Colonic mucosa (tissue), 4 donors: ENCODE measurements around the gene CGB5. TPM values are rescaled to one million over a fixed set of nuclear protein-coding genes. Genes with fewer than 3 reads are reported as not detected.
"Not testable (repeated sequence)": the region's sequence is repeated elsewhere in the genome, so short reads cannot be mapped to it uniquely, and the experiment has no call there.

ENCODE experiments used
- DNase-seq: peaks from one replicate; pipeline ENCODE4 v3.0.0-alpha.2; 2020
- H3K27ac ChIP-seq: fragments of 200-600 bp; one replicate; pipeline ENCODE4 v1.8.0; 2021
- H3K27me3 ChIP-seq: fragments of 200-600 bp; one replicate; pipeline ENCODE4 v1.8.0; 2021
- H3K36me3 ChIP-seq: fragments of 200-600 bp; one replicate; pipeline ENCODE4 v1.8.0; 2021
- H3K4me1 ChIP-seq: fragments of 200-600 bp; one replicate; pipeline ENCODE4 v1.8.0; 2021; ENCODE audit warnings: mild to moderate bottlenecking
- H3K4me3 ChIP-seq: fragments of 200-600 bp; one replicate; pipeline ENCODE4 v1.8.0; 2021
- H3K9ac ChIP-seq, 2 donors: one replicate each; pipeline ENCODE4 v1.7.0; 2013; ENCODE audit warnings: control low read depth in 2 of 2, low read depth in 2 of 2, low read length in 2 of 2
- H3K9me3 ChIP-seq: fragments of 200-600 bp; one replicate; pipeline ENCODE4 v1.8.0; 2021
- intact Hi-C: fragments of 100-400 bp; cut with DNase I; formaldehyde crosslinking; loops from one replicate; pipeline ENCODE4 v1.14.1; 2022
- total RNA-seq, 2 donors: library from RNA; stranded (reverse); fragmentation: NEBNext Ultra II Directional in 1 of 2; extraction: Animal tissue kit (Norgen Biotek cat#: 25700) in 1 of 2; gene quantifications; one replicate each; pipeline ENCODE4 v1.2.1, GENCODE V29; 2021
- TF ChIP-seq, protein P1 (sequence below): fragments of 200-600 bp; IDR thresholded peaks from one replicate; pipeline ENCODE4 v1.8.0; 2022; ENCODE audit warnings: antibody characterized with exemption, mild to moderate bottlenecking
- donor health status: healthy.
- donor health status: DM: no; HTN: no; CAD: no.
- donor health status: DM: no; HTN: no; CAD: no.

Gene CGB5
- total RNA-seq, 2 donors from 2014 or later = not detected

DNA sequence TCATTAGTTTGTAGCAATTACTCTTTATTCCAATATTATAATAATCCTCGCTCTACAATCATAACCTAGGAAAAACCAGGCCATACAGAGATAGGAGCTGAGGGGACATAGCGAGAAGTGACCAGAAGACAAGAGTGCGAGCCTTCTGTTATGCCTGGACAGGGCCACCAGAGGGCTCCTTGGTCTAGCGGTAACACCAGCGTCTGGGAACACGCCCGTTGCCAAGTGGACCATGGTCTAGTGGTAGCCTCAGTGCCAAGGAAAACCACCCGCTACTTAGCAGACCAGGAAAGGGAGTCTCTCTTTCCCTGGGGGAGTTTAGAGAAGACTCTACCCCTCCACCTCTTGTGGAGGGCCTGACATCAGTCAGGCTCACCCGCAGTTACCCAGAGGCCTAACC is 31.2 kb downstream of the CGB5 start:
- H3K36me3 ChIP-seq, intact Hi-C loops, H3K9me3 ChIP-seq, H3K4me3 ChIP-seq, H3K27ac ChIP-seq, H3K9ac ChIP-seq, H3K4me1 ChIP-seq: not testable (repeated sequence)
- peak; percentile 74 for DNase-seq
- H3K27me3 ChIP-seq = peaks cover 37% of the 10 kb centered on the region
- TF ChIP-seq, protein P1, sequence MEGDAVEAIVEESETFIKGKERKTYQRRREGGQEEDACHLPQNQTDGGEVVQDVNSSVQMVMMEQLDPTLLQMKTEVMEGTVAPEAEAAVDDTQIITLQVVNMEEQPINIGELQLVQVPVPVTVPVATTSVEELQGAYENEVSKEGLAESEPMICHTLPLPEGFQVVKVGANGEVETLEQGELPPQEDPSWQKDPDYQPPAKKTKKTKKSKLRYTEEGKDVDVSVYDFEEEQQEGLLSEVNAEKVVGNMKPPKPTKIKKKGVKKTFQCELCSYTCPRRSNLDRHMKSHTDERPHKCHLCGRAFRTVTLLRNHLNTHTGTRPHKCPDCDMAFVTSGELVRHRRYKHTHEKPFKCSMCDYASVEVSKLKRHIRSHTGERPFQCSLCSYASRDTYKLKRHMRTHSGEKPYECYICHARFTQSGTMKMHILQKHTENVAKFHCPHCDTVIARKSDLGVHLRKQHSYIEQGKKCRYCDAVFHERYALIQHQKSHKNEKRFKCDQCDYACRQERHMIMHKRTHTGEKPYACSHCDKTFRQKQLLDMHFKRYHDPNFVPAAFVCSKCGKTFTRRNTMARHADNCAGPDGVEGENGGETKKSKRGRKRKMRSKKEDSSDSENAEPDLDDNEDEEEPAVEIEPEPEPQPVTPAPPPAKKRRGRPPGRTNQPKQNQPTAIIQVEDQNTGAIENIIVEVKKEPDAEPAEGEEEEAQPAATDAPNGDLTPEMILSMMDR = peak; percentile 72

DNA sequence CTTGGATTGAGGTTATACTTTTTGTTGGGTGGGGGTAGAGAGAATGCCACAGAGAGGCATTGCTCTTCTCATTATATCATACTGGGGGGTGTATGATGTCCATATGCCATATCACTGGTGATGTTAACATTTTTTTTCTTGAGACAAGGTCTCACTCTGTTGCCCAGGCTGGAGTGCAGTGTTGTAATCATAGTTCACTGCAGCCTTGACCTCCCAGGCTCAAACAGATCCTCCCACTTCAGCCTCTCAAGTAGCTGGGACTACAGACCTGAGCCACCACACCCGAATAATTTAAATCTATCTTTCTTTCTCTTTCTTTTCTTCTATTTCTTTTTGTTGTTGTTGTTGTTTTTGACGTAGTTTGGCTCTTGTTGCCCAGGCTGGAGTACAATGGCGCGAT is 36.7 kb downstream of the CGB5 start:
- DNase-seq = no peak
- no peak overlapping the region for H3K27ac ChIP-seq
- H3K4me1 ChIP-seq = no peaks in the 10 kb centered on the region
- TF ChIP-seq, protein P1 = no peak
- no peaks in the 10 kb centered on the region for H3K9me3 ChIP-seq
- H3K4me3 ChIP-seq = no peak overlapping the region
- H3K27me3 ChIP-seq = no peaks in the 10 kb centered on the region
- intact Hi-C loops = no loop called here
- no peaks in the 10 kb centered on the region for H3K36me3 ChIP-seq
- no peak overlapping the region for H3K9ac ChIP-seq

DNA sequence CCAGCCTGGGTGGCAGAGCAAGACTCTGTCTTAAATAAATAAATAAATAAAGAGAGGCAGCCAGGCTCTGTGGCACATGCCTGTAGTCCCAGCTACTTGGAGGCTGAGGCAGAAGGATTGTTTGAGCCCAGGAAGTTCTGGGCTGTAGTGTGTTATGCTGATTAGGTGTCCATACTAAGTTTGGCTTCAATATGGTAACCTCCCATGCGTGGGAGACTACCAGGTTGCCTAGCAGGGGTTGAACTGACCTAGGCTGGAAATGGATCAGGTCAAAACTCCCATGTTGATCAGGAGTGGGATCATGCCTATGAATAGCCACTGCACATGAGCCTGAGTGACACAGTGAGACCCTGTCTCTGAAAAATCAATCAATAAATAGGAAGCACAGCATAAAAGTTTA is 37.6 kb downstream of the CGB5 start:
- no peaks in the 10 kb centered on the region for H3K27me3 ChIP-seq
- peaks cover under 1% of the 10 kb centered on the region for H3K4me1 ChIP-seq
- TF ChIP-seq, protein P1 = no peak
- intact Hi-C loops = no loop called here
- no peak overlapping the region for H3K27ac ChIP-seq
- H3K9me3 ChIP-seq = no peaks in the 10 kb centered on the region
- H3K4me3 ChIP-seq = no peak overlapping the region
- H3K9ac ChIP-seq = no peak overlapping the region
- DNase-seq = no peak
- no peaks in the 10 kb centered on the region for H3K36me3 ChIP-seq

DNA sequence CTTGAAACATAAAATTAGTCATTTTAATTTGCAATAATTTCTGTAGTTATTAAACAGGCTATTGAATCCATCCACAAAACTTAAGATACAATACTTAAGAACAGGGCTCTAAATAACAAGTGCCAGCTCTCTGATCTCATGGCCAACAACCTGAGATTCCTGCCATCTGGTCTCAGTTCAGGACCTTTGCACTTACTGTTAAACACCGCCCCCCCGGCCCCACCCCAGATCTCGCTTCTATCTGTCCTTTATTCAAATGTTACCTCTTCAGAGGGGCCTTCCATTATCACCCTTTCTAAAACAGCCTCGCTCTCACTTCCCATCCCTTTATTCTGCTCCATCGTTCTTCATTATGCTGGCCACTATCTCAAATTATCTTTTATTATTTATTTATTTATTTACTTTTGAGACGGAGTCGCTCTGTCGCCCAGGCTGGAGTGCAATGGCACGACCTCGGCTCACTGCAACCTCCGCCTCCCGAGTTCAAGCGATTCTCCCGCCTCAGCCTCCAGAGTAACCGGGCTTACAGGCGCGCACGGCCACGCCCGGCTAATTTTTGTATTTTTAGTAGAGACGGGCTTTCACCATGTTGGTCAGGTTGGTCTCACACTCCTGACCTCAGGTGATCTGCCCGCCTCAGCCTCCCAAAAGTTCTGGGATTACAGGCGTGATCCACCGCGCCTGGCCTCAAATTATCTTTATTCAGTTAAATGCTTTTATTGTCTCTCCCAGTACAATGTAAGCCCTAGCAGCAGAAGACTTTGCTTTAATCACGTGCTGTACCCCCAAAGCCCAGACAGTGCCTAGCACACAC is 40.8 kb downstream of the CGB5 start:
- peak overlapping the region; percentile 95 for H3K4me3 ChIP-seq
- H3K4me1 ChIP-seq = peaks cover 8% of the 10 kb centered on the region
- H3K36me3 ChIP-seq = peaks cover 6% of the 10 kb centered on the region
- no peaks in the 10 kb centered on the region for H3K9me3 ChIP-seq
- TF ChIP-seq, protein P1 = no peak
- DNase-seq = peak; percentile 40
- H3K27ac ChIP-seq = peak overlapping the region; percentile 90
- intact Hi-C loops = no loop called here
- H3K27me3 ChIP-seq = no peaks in the 10 kb centered on the region
- peak overlapping the region; percentile 13 to 99 for H3K9ac ChIP-seq

DNA sequence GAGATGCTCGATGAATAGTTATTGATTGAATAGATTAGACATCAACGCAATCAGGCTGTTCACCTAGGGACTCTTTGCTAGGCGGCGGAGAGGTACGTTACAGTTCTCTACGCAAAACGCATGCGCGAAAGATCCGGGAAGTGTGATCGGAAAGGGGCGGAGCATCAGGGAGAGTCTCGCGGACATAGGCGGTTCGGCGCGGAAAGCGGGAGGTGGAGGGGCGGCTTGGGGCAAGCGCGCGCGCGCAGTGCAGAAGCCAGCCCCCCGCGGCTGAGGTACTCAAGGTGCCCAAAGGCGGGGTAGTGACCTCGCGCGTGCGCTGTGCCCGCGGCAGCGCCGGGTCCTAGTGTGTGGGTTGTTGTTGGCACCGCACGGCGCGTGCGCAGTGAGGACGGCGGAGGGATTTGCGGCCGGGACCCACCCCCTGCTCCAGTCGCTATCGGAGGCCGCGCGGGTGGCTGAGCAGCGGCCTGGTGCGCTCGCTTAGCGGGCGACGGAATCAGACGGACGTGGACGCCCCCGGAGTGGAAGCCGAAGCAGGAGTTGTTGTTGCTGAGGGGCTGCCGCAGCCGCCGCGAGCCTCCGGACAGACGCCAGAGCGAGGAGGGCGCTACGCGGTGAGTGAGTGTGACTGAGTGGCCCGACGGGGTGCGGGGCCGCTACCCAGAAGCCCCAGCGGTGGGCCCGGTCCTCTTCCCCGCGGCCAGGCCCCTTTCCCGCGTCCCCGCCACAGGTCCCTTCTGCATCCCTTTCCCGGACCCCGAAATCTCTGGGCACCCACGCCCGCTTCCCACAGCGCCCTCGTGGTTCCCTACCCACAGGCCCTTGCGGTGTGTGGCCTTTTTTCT is 41.6 kb downstream of the CGB5 start, which contains the start of gene SNRNP70:
Gene SNRNP70, plus strand, starts transcription at position 432 of the 848 bp plus-strand sequence. CDS start 964 bp downstream, outside the sequence.
- Histone ChIP-seq H3K9ac (peak within 1 kb of the TSS; percentile 95 to 99), H3K4me1 (peaks cover 8% of the 10 kb centered on the region), H3K4me3 (peak within 1 kb of the TSS; percentile 95), H3K27me3 (no peaks in the 10 kb centered on the region), H3K36me3 (peaks cover 8% of the 10 kb centered on the region), H3K9me3 (no peaks in the 10 kb centered on the region), H3K27ac (peak within 1 kb of the TSS; percentile 90)
- peak; percentile 98 for DNase-seq
- TF ChIP-seq, protein P1 = no peak
- intact Hi-C loops = no loop called here
